A673 (cell line): Measurements from ENCODE around the gene PRICKLE3.

Source experiments
- EZH2 ChIP-seq: fragments of 200-600 bp; sonication (generic); IDR thresholded peaks from 2 replicates; pipeline ENCODE4 v1.6.1; 2017; ENCODE audit warnings: borderline replicate concordance, low read depth, mild to moderate bottlenecking, mixed read lengths, antibody characterized with exemption, low read length; ENCODE audit not compliant: poor library complexity, severe bottlenecking
- TF ChIP-seq, protein P1 (sequence below): fragments of 300-800, 200-600 bp; sonication (generic); conservative IDR thresholded peaks from 2 replicates; pipeline ENCODE4 v1.5.1; 2017; ENCODE audit warnings: low read depth, mild to moderate bottlenecking, antibody characterized with exemption, low read length, moderate library complexity, mixed read lengths

DNA sequence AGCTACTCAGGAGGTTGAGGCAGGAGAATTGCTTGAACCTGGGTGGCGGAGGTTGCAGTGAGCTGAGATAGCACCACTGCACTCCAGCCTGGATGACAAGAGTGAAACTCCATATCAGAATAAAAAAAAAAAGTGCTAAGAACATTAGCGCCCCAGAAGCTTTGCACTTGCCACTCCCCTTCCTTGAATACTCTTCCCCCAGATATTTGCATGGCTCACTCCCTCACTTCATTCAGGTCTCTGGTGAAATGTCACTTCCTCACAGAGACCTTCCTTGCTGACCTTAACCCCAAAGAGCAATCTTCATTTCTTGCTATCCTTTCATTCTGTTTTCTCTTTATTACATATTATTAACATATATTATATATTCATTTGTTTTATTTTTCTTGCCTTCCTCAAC lies 35.7 kb upstream of the PRICKLE3 start:
- TF ChIP-seq, protein P1, sequence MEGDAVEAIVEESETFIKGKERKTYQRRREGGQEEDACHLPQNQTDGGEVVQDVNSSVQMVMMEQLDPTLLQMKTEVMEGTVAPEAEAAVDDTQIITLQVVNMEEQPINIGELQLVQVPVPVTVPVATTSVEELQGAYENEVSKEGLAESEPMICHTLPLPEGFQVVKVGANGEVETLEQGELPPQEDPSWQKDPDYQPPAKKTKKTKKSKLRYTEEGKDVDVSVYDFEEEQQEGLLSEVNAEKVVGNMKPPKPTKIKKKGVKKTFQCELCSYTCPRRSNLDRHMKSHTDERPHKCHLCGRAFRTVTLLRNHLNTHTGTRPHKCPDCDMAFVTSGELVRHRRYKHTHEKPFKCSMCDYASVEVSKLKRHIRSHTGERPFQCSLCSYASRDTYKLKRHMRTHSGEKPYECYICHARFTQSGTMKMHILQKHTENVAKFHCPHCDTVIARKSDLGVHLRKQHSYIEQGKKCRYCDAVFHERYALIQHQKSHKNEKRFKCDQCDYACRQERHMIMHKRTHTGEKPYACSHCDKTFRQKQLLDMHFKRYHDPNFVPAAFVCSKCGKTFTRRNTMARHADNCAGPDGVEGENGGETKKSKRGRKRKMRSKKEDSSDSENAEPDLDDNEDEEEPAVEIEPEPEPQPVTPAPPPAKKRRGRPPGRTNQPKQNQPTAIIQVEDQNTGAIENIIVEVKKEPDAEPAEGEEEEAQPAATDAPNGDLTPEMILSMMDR = no peak
- no peak for TF ChIP-seq EZH2
